Gastroesophageal sphincter (tissue), 4 donors: ENCODE measurements around the gene F10. TPM values are rescaled to one million over a fixed set of nuclear protein-coding genes. Genes with fewer than 3 reads are reported as not detected.
A peak's percentile ranks its signal among the peaks of the same experiment; 100 is the strongest.

Experiments
- ATAC-seq: fragments of 150-250 bp; one replicate; pipeline ENCODE4 v1.9.1; 2016; ENCODE audit warnings: mild to moderate bottlenecking, moderate library complexity
- H3K27ac ChIP-seq, 4 donors: fragments of 200-600 bp; sonication (generic) in 3 of 4; 1 replicate in 3 of 4; 2 replicates in 1 of 4; pipeline ENCODE4 v1.5.1; 2016 to 2019
- H3K27me3 ChIP-seq: fragments of 200-600 bp; sonication (generic); one replicate; pipeline ENCODE4 v1.5.1; 2019
- H3K36me3 ChIP-seq, 2 donors: fragments of 200-600 bp; sonication (generic); one replicate each; pipeline ENCODE4 v1.5.1; 2019; ENCODE audit warnings: control low read depth in 1 of 2
- H3K4me1 ChIP-seq, 3 donors: fragments of 200-600 bp; sonication (generic); 1 replicate in 2 of 3; 2 replicates in 1 of 3; pipeline ENCODE4 v1.5.1; 2016 to 2019; ENCODE audit warnings: control low read depth in 2 of 3
- H3K4me3 ChIP-seq, 2 donors: fragments of 200-600 bp; sonication (generic); one replicate each; pipeline ENCODE4 v1.5.1; 2019; ENCODE audit warnings: mild to moderate bottlenecking in 1 of 2, moderate library complexity in 1 of 2
- H3K9me3 ChIP-seq, 3 donors: fragments of 200-600 bp; sonication (generic); one replicate each; pipeline ENCODE4 v1.5.1; 2017 to 2019; ENCODE audit warnings: control low read depth in 2 of 3
- CTCF ChIP-seq, 4 experiments: fragments of 200-600 bp in 2 of 4; fragments of 450-650 bp in 2 of 4; sonication (generic) in 1 of 4; IDR thresholded peaks; one replicate each; pipeline ENCODE4 v1.5.1; 2017 to 2019; ENCODE audit warnings: antibody characterized with exemption in 4 of 4, mild to moderate bottlenecking in 2 of 4, moderate library complexity in 2 of 4
- EP300 ChIP-seq: sonication (generic); formaldehyde crosslinking; IDR thresholded peaks from one replicate; pipeline ENCODE4 v1.6.1; 2017; ENCODE audit warnings: antibody characterized with exemption, mild to moderate bottlenecking
- POLR2A ChIP-seq, 2 donors: fragments of 450-650 bp; IDR thresholded peaks; one replicate each; pipeline ENCODE4 v1.6.1; 2017; ENCODE audit warnings: antibody characterized with exemption in 2 of 2, mild to moderate bottlenecking in 2 of 2, moderate library complexity in 1 of 2
- POLR2AphosphoS5 ChIP-seq: sonication (generic); formaldehyde crosslinking; IDR thresholded peaks from one replicate; pipeline ENCODE4 v1.6.1; 2017; ENCODE audit warnings: antibody characterized with exemption
- WGBS, 2 donors: methylation state at CpG; one replicate each; pipeline ENCODE4 v1.1.5; 2018; ENCODE audit warnings: low coverage in 1 of 2; 5-methylcytosine and 5-hydroxymethylcytosine counted together
- total RNA-seq, 4 donors: library from RNA; depleted of rRNA; stranded (reverse); fragments of >200 nt; gene quantifications; one replicate each; pipeline ENCODE4 v1.1.0, GENCODE V29; 2016

F10 gene
- total RNA-seq, 4 donors from 2014 or later = 6.9 to 51.7 (median 12.0) TPM

GRCh38 chr13:113151745-113152690, 29.4 kb downstream of the F10 start:
- peak; percentile 10 for ATAC-seq
- Histone ChIP-seq H3K4me1 (peaks cover 0 to 25% (median 7%) of the 10 kb centered on the region in 3 donors), H3K4me3 (peak overlapping the region in 1 of 2 donors; percentile 44), H3K9me3 (no peaks in the 10 kb centered on the region), H3K27me3 (no peaks in the 10 kb centered on the region), H3K27ac (no peak overlapping the region), H3K36me3 (no peaks in the 10 kb centered on the region)
- TF ChIP-seq POLR2AphosphoS5 (no peak), EP300 (no peak), POLR2A (IDR thresholded peaks at IDR 0.05) (no peak), CTCF (IDR thresholded peaks at IDR 0.05) (no peak)
- WGBS, 2 donors = 64 to 71% methylated on average over 17 to 21 of the region's 28 CpGs

- Histone ChIP-seq H3K9me3 (no peaks in the 10 kb centered on the region), H3K27ac (peak overlapping the region in 1 of 4 donors; percentile 83), H3K4me3 (peak overlapping the region in 1 of 2 donors; percentile 44), H3K27me3 (no peaks in the 10 kb centered on the region), H3K36me3 (no peaks in the 10 kb centered on the region), H3K4me1 (peaks cover 0 to 25% (median 7%) of the 10 kb centered on the region in 3 donors)
- ATAC-seq = no peak
- 13 to 27% methylated on average over 2 of the region's 2 CpGs for WGBS, 2 donors
- TF ChIP-seq POLR2A (IDR thresholded peaks at IDR 0.05) (no peak), POLR2AphosphoS5 (no peak), CTCF (IDR thresholded peaks at IDR 0.05) (no peak), EP300 (no peak)
Observed at GRCh38 chr13:113152691-113152983, 30.0 kb downstream of the F10 start.

GRCh38 chr13:113152984-113153809, 30.6 kb downstream of the F10 start:
- ATAC-seq = peak; percentile 35
- Histone ChIP-seq H3K27me3 (no peaks in the 10 kb centered on the region), H3K36me3 (no peaks in the 10 kb centered on the region), H3K9me3 (no peaks in the 10 kb centered on the region), H3K4me1 (peaks cover 0 to 25% (median 7%) of the 10 kb centered on the region in 3 donors), H3K4me3 (peak overlapping the region; percentile 16 to 44), H3K27ac (peak overlapping the region; percentile 17 to 83 (median 80))
- no peak for TF ChIP-seq EP300
- TF ChIP-seq POLR2AphosphoS5 = no peak
- TF ChIP-seq CTCF (IDR thresholded peaks at IDR 0.05) = no peak
- no peak for TF ChIP-seq POLR2A (IDR thresholded peaks at IDR 0.05)
- 9 to 29% methylated on average over 12 to 16 of the region's 60 CpGs for WGBS, 2 donors

GRCh38 chr13:113153810-113154748, 31.5 kb downstream of the F10 start:
- Histone ChIP-seq H3K27me3 (peaks cover 9% of the 10 kb centered on the region), H3K36me3 (no peaks in the 10 kb centered on the region), H3K9me3 (no peaks in the 10 kb centered on the region), H3K4me3 (peak overlapping the region; percentile 28 to 44), H3K4me1 (peaks cover 0 to 25% (median 7%) of the 10 kb centered on the region in 3 donors), H3K27ac (peak overlapping the region; percentile 17 to 83 (median 82))
- 7% methylated on average over 10 of the region's 76 CpGs; no CpG with 5 or more reads in 1 of the 2 donors for WGBS, 2 donors
- peak; percentile 77 for ATAC-seq
- TF ChIP-seq POLR2A (IDR thresholded peaks at IDR 0.05) = peak; percentile 31 to 55
- TF ChIP-seq EP300 = no peak
- no peak for TF ChIP-seq CTCF (IDR thresholded peaks at IDR 0.05)
- TF ChIP-seq POLR2AphosphoS5 = peak; percentile 91
